ENCODE data around the gene EHMT2.

DNA sequence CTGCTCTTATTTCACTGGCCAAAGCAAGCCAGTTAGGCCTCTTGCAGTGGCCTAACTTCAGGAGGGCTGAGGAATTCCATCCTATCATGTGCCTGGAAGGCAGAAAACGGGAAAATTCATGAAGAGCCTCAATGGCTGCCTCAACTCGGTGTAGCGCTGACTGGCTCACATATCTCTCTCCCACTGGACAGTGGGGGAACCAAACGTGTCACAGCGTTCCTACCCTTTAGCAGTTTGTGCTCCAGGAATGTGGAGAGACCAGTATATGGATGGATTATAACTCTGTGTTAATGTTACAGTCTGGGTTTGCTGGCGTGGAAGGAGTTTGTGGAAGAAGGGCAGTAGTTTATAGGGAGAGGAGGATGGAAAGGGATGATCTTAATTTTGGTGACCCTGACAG lies 18.3 kb upstream of the EHMT2 start:
- no peak for TF ChIP-seq POLR2AphosphoS5 (IDR thresholded peaks at IDR 0.05; ENCODE audit: low read depth, low read length)
- no peak for TF ChIP-seq TAF1 (IDR thresholded peaks at IDR 0.05; ENCODE audit: borderline replicate concordance, low read depth, low read length)
- no peak for TF ChIP-seq POLR2A (IDR thresholded peaks at IDR 0.05; ENCODE audit: low read depth, low read length)

Measured in GM12892 (cell line).